AG09309 (cell line): ENCODE results near the gene TRIM24.

Experiments used
- DNase-seq: peaks from one replicate; pipeline ENCODE4 v3.0.0-alpha.2; 2010; ENCODE audit warnings: low read depth
- H3K4me3 ChIP-seq: 2 replicates; pipeline ENCODE4 v1.5.1; 2011; ENCODE audit warnings: mild to moderate bottlenecking, low read depth, low read length, moderate library complexity; ENCODE audit not compliant: control insufficient read depth
- CTCF ChIP-seq: IDR thresholded peaks from 2 replicates; pipeline ENCODE4 v1.5.1; 2011; ENCODE audit warnings: mild to moderate bottlenecking, low read depth, low read length, inconsistent platforms; ENCODE audit not compliant: insufficient read depth, control insufficient read depth; ENCODE audit errors: missing control alignments

The TRIM24 gene

DNA sequence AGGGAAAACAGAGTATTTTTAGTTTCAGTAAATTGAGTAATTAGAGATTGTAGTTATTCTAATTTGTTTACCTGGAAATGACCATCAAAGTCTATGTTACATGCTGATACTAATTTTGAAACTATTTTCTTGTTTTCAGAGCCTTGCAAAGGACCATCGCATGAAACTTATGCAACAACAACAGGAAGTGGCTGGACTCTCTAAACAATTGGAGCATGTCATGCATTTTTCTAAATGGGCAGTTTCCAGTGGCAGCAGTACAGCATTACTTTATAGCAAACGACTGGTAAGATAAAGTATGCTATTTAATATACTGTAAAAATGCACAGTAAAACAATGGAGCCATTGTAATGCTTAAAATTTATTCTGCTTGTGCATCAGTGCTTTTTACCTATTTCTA, 78.5 kb downstream of the TRIM24 start:
- peak; percentile 7 for DNase-seq
- no peak for TF ChIP-seq CTCF
- no peak overlapping the region for H3K4me3 ChIP-seq

- no peak for TF ChIP-seq CTCF
- H3K4me3 ChIP-seq: no peak overlapping the region
- no peak for DNase-seq
These were observed 79.1 kb downstream of the TRIM24 start for GRCh38 chr7:138538997-138539644.

- TF ChIP-seq CTCF: no peak
These were observed 82.1 kb downstream of the TRIM24 start for GRCh38 chr7:138542183-138542582.

DNA sequence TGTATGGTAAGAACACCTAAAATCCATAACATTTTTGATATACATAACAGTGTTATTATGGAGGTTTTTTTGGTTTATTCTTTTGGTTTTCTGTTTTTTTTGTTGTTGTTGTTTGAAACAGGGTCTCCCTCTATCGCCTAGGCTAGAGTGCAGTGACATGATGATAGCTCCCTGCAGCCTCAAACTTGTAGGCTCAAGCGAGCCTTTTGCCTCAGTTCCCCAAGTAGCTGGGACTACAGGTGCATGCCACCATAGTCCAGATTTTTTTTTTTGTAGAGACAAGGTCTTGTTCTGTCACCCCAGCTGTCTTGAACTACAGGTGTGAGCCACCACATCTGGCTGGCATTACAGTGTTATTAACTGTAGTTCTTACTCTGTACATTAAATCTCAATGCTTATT, 83.7 kb downstream of the TRIM24 start:
- no peak overlapping the region for H3K4me3 ChIP-seq
- DNase-seq: no peak
- TF ChIP-seq CTCF: no peak

More at GRCh38 chr7:138542183-138542582, 82.1 kb downstream of the TRIM24 start:
- H3K4me3 ChIP-seq: no peak overlapping the region
- DNase-seq: no peak

DNA sequence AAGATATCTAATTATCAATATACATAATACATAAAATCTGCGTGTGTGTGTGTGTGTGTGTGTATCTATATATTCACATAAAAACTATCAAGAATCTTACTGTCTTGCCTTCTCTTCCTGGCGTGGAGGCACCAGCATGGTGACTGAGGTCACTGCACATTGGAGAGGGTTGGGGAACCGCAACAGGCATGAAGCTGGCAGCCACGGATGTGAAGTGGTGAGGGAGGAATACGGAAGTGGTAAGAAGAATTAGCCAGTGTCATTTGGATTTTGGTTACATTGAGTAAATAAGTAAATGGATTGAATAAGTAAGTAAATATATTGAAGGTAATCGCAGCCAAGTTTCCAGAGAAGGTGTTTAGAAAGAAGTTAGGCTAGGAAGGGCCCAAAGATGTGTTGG, 85.1 kb downstream of the TRIM24 start:
- H3K4me3 ChIP-seq: no peak overlapping the region

GRCh38 chr7:138546064-138546619, 86.1 kb downstream of the TRIM24 start:
- no peak for TF ChIP-seq CTCF
- DNase-seq: no peak
- no peak overlapping the region for H3K4me3 ChIP-seq

More for the DNA sequence above, 85.1 kb downstream of the TRIM24 start:
- no peak for TF ChIP-seq CTCF
- DNase-seq: no peak

GRCh38 chr7:138546829-138547228, 86.8 kb downstream of the TRIM24 start:
- TF ChIP-seq CTCF: no peak
- H3K4me3 ChIP-seq: no peak overlapping the region
- DNase-seq: no peak
